A549 (cell line): Measurements from ENCODE around the gene RPH3AL. TPM values are rescaled to one million over a fixed set of nuclear protein-coding genes. Genes with fewer than 3 reads are reported as not detected.
A peak's percentile ranks its signal among the peaks of the same experiment; 100 is the strongest.
"Not testable (repeated sequence)": the region's sequence is repeated elsewhere in the genome, so short reads cannot be mapped to it uniquely, and the experiment has no call there.

ENCODE experiments used
- ATAC-seq, 2 experiments: fragments of 200-7000 bp in 1 of 2; fragments of >200 bp in 1 of 2; cut with Nextera tagmentation in 1 of 2; cut with Tn5 transposase in 1 of 2; 3 replicates each; pipeline versions ENCODE4 v1.8.0 to v1.9.1; 2018 to 2020; ENCODE audit warnings: mild to moderate bottlenecking in 1 of 2, moderate library complexity in 1 of 2
- CTCF ChIA-PET: fragments of 300-600 bp; sonication (Branson Sonifier 250); formaldehyde crosslinking; extraction: SDS; loops from one replicate; lab custom pipeline; 2021; ENCODE audit warnings: antibody characterized with exemption, inconsistent platforms; lab: Yijun Ruan, JAX
- POLR2A ChIA-PET: fragments of 350-600 bp; formaldehyde crosslinking; extraction: SDS; loops from one replicate; lab custom pipeline; 2021; ENCODE audit warnings: antibody characterized with exemption, inconsistent platforms; lab: Yijun Ruan, JAX
- DNase-seq, 2 experiments: peaks; one replicate each; pipeline versions ENCODE4 v3.0.0 to v3.0.0-alpha.2; 2011 to 2016; ENCODE audit warnings: low read depth in 1 of 2, low spot score in 1 of 2
- FAIRE-seq: peaks from 2 replicates; lab custom pipeline; 2011; peaks lifted over from hg19 to GRCh38; lab: Jason Lieb, UNC
- H3K27ac ChIP-seq, 2 experiments: fragments of >200 bp; sonication (Bioruptor Twin); formaldehyde crosslinking; 3 replicates each; pipeline ENCODE4 v1.5.1; 2016 to 2017
- H3K4me1 ChIP-seq: fragments of >200 bp; sonication (Bioruptor Twin); formaldehyde crosslinking; 3 replicates; pipeline ENCODE4 v1.6.1; 2016
- H3K4me2 ChIP-seq: fragments of >200 bp; sonication (Bioruptor Twin); formaldehyde crosslinking; 3 replicates; pipeline ENCODE4 v1.6.1; 2016
- H3K4me3 ChIP-seq: fragments of >200 bp; sonication (Bioruptor Twin); formaldehyde crosslinking; 3 replicates; pipeline ENCODE4 v1.5.1; 2016
- H3K9me3 ChIP-seq: fragments of >200 bp; sonication (Bioruptor Twin); formaldehyde crosslinking; 3 replicates; pipeline ENCODE4 v1.6.1; 2016
- EHF ChIP-seq: fragments of 250-450 bp; sonication (Bioruptor Pico); IDR thresholded peaks from 2 replicates; pipeline ENCODE4 v1.5.0; 2020; ENCODE audit warnings: mild to moderate bottlenecking
- EHMT2 ChIP-seq: fragments of 200-600 bp; sonication (generic); IDR thresholded peaks from 2 replicates; pipeline ENCODE4 v1.6.1; 2016; ENCODE audit warnings: antibody characterized with exemption, low read depth, mild to moderate bottlenecking, moderate library complexity
- FOSL2 ChIP-seq, 2 experiments: fragments of 450-650 bp in 1 of 2; fragments of >200 bp in 1 of 2; sonication (Bioruptor Twin) in 1 of 2; formaldehyde crosslinking; IDR thresholded peaks; 2 replicates each; pipeline versions ENCODE4 v1.5.0 to v1.6.1; 2016 to 2020; ENCODE audit warnings: mild to moderate bottlenecking in 1 of 2, moderate library complexity in 1 of 2
- FOXS1 ChIP-seq: fragments of 250-450 bp; sonication (Bioruptor Pico); IDR thresholded peaks from 2 replicates; pipeline ENCODE4 v1.5.0; 2020; ENCODE audit warnings: mild to moderate bottlenecking, moderate library complexity
- GATA3 ChIP-seq: IDR thresholded peaks from 2 replicates; pipeline ENCODE4 v1.6.1; 2012; ENCODE audit warnings: borderline replicate concordance
- HES2 ChIP-seq: fragments of >200 bp; sonication (Bioruptor Twin); formaldehyde crosslinking; IDR thresholded peaks from 2 replicates; pipeline ENCODE4 v1.6.1; 2016
- HEYL ChIP-seq: fragments of 250-450 bp; sonication (Bioruptor Pico); IDR thresholded peaks from 2 replicates; pipeline ENCODE4 v1.8.0; 2021; ENCODE audit warnings: mild to moderate bottlenecking, moderate library complexity
- HMGXB4 ChIP-seq: fragments of 250-450 bp; sonication (Bioruptor Pico); IDR thresholded peaks from 2 replicates; pipeline ENCODE4 v1.5.0; 2021; ENCODE audit warnings: mild to moderate bottlenecking, moderate library complexity, borderline replicate concordance
- HOXB13 ChIP-seq: fragments of 250-450 bp; sonication (Bioruptor Pico); IDR thresholded peaks from 2 replicates; pipeline ENCODE4 v1.5.0; 2020; ENCODE audit warnings: low read depth, mild to moderate bottlenecking, moderate library complexity
- JUN ChIP-seq, 2 experiments: fragments of >200 bp; sonication (Bioruptor Twin); formaldehyde crosslinking; IDR thresholded peaks; 2 replicates in 1 of 2; 3 replicates in 1 of 2; pipeline ENCODE4 v1.6.1; 2016 to 2017
- KDM1A ChIP-seq: fragments of 200-600 bp; sonication (generic); IDR thresholded peaks from 2 replicates; pipeline ENCODE4 v1.6.1; 2016; ENCODE audit warnings: low read depth, mild to moderate bottlenecking
- KDM5A ChIP-seq: fragments of 200-600 bp; sonication (generic); IDR thresholded peaks from 2 replicates; pipeline ENCODE4 v1.6.1; 2016; ENCODE audit warnings: antibody characterized with exemption, mild to moderate bottlenecking
- MAX ChIP-seq: IDR thresholded peaks from 2 replicates; pipeline ENCODE4 v1.6.1; 2012
- MYC ChIP-seq: IDR thresholded peaks from 2 replicates; pipeline ENCODE4 v1.6.1; 2012; ENCODE audit warnings: mild to moderate bottlenecking, inconsistent platforms, low read length, improper control_type of control experiment, borderline replicate concordance
- NFE2L2 ChIP-seq: fragments of 150-350 bp; conservative IDR thresholded peaks from 2 replicates; pipeline ENCODE4 v1.6.1; 2014; ENCODE audit warnings: low read length
- NPAS2 ChIP-seq: fragments of 250-450 bp; sonication (Bioruptor Pico); IDR thresholded peaks from 2 replicates; pipeline ENCODE4 v1.8.0; 2022; ENCODE audit warnings: mild to moderate bottlenecking, moderate library complexity, borderline replicate concordance
- NR3C1 ChIP-seq: fragments of >200 bp; sonication (Bioruptor Twin); formaldehyde crosslinking; IDR thresholded peaks from 3 replicates; pipeline ENCODE4 v1.6.1; 2017
- POLR2AphosphoS2 ChIP-seq: conservative IDR thresholded peaks from 2 replicates; pipeline ENCODE4 v1.6.1; 2012; ENCODE audit warnings: low read length, improper control_type of control experiment, inconsistent platforms
- RARB ChIP-seq: fragments of 250-450 bp; sonication (Bioruptor Pico); IDR thresholded peaks from 2 replicates; pipeline ENCODE4 v1.8.0; 2021; ENCODE audit warnings: mild to moderate bottlenecking, moderate library complexity
- SMC3 ChIP-seq: fragments of >200 bp; sonication (Bioruptor Twin); formaldehyde crosslinking; IDR thresholded peaks from 3 replicates; pipeline ENCODE4 v1.6.1; 2018; ENCODE audit warnings: inconsistent platforms
- USF2 ChIP-seq: fragments of 450-650 bp; IDR thresholded peaks from 2 replicates; pipeline ENCODE4 v1.6.1; 2014; ENCODE audit warnings: antibody characterized with exemption
- ZC3H11A ChIP-seq: fragments of 450-650 bp; IDR thresholded peaks from 2 replicates; pipeline ENCODE4 v1.6.1; 2014; ENCODE audit warnings: antibody characterized with exemption, mild to moderate bottlenecking
- WGBS: methylation state at CpG from one replicate; pipeline ENCODE4 v1.1.6; 2017; ENCODE audit errors: missing lambda C conversion rate; 5-methylcytosine and 5-hydroxymethylcytosine counted together
- polyA plus RNA-seq, 4 experiments: library from polyadenylated mRNA; depleted of rRNA in 3 of 4; stranded (reverse); fragments of >200 nt; fragmentation: RNase III in 1 of 4; extraction: RNeasy Plus Mini Kit Qiagen cat#74134 plus additional on column Dnase treatment in 1 of 4; gene quantifications; 2 replicates in 3 of 4; 3 replicates in 1 of 4; pipeline ENCODE4 v1.2.3, GENCODE V29; 2011 to 2017

Gene RPH3AL
- polyA plus RNA-seq, 2 of the 4 experiments (the other 2 are of a cell fraction) = 23.3 to 31.1 TPM

GRCh38 chr17:278055-278675 lies 74.4 kb downstream of the RPH3AL start:
- POLR2A ChIA-PET = interaction anchor here (1.1 kb wide), 1 partner anchor 9 kb away, joined by 3 read pairs; no protein-coding TSS in a partner anchor

GRCh38 chr17:274902-275301 lies 77.7 kb downstream of the RPH3AL start:
- H3K4me1 ChIP-seq = 0 out of 3 replicates have a peak, but pooled peaks cover 4% of the 10 kb centered on the region
- no peak overlapping the region for H3K27ac ChIP-seq
- H3K4me3 ChIP-seq = no peak overlapping the region
- no peak overlapping the region for H3K4me2 ChIP-seq
- no peak for DNase-seq
- TF ChIP-seq JUN (IDR thresholded peaks at IDR 0.05) (no peak), HEYL (no peak), RARB (CRISPR knock-in tag) (no peak), MAX (no peak)
- TF ChIP-seq, all 56 proteins: peak for 0
- WGBS = 95% methylated on average over 5 of the region's 5 CpGs
- H3K9me3 ChIP-seq = no peaks in the 10 kb centered on the region
- FAIRE-seq (no peak), ATAC-seq (no peak)
- ChIA-PET CTCF (interaction anchor here (1.0 kb wide), 1 partner anchor 26 kb away, joined by 4 read pairs; no protein-coding TSS in a partner anchor), POLR2A (no interaction called here)

More at GRCh38 chr17:278055-278675, 74.4 kb downstream of the RPH3AL start:
- H3K4me2 ChIP-seq = no peak overlapping the region
- peaks cover 11% of the 10 kb centered on the region; the same call in 1 of the 3 replicates for H3K4me1 ChIP-seq
- CTCF ChIA-PET = interaction anchor here (2.3 kb wide), 1 partner anchor 15 kb away, joined by 7 read pairs; no protein-coding TSS in a partner anchor
- DNase-seq (no peak), ATAC-seq (no peak), FAIRE-seq (no peak)
- no peaks in the 10 kb centered on the region for H3K9me3 ChIP-seq
- no peak overlapping the region for H3K4me3 ChIP-seq
- no peak for TF ChIP-seq FOXS1 (CRISPR knock-in tag)
- no peak for TF ChIP-seq SMC3
- TF ChIP-seq HES2 = no peak
- no peak for TF ChIP-seq EHF (CRISPR knock-in tag)
- TF ChIP-seq EHMT2 = no peak
- no peak for TF ChIP-seq KDM1A
- no peak for TF ChIP-seq USF2
- TF ChIP-seq KDM5A = no peak
- TF ChIP-seq NPAS2 (CRISPR knock-in tag) = no peak
- no peak for TF ChIP-seq HOXB13 (CRISPR knock-in tag)
- no peak for TF ChIP-seq NR3C1
- no peak for TF ChIP-seq GATA3
- no peak for TF ChIP-seq HMGXB4
- no peak for TF ChIP-seq POLR2AphosphoS2
- TF ChIP-seq MYC = no peak
- 85% methylated on average over 12 of the region's 12 CpGs for WGBS
- no peak overlapping the region for H3K27ac ChIP-seq

- ChIA-PET CTCF (no interaction called here), POLR2A (no interaction called here)
- DNase-seq = no peak
- no peak for TF ChIP-seq FOSL2 (IDR thresholded peaks at IDR 0.05)
- TF ChIP-seq FOSL2 (CRISPR knock-in tag; IDR thresholded peaks at IDR 0.05) = 0 out of 2 replicates have a peak, but pooled peaks have one; percentile 13
- TF ChIP-seq NFE2L2 = no peak
- TF ChIP-seq ZC3H11A = no peak
- Histone ChIP-seq H3K27ac (no peak overlapping the region), H3K4me3 (no peak overlapping the region), H3K4me1 (0 out of 3 replicates have a peak, but pooled peaks cover 4% of the 10 kb centered on the region), H3K4me2 (no peak overlapping the region), H3K9me3 (no peaks in the 10 kb centered on the region)
- no peak for FAIRE-seq
- ATAC-seq = peak in 1 of 2 experiments; percentile 42; a peak in 1 of 6 replicates
- WGBS = 90% methylated on average over 26 of the region's 28 CpGs
Observed at GRCh38 chr17:273981-274832, 78.4 kb downstream of the RPH3AL start.

GRCh38 chr17:272856-273255 lies 79.8 kb downstream of the RPH3AL start:
- ATAC-seq, H3K4me2 ChIP-seq, FAIRE-seq, DNase-seq, H3K9me3 ChIP-seq, POLR2A ChIA-PET, H3K27ac ChIP-seq, H3K4me1 ChIP-seq, H3K4me3 ChIP-seq, CTCF ChIA-PET: not testable (repeated sequence)
- 84% methylated on average over 7 of the region's 26 CpGs for WGBS

- H3K27ac ChIP-seq, H3K9me3 ChIP-seq, POLR2A ChIA-PET, CTCF ChIA-PET, FAIRE-seq, H3K4me1 ChIP-seq, H3K4me2 ChIP-seq, ATAC-seq, DNase-seq, H3K4me3 ChIP-seq: not testable (repeated sequence)
- 88% methylated on average over 4 of the region's 4 CpGs for WGBS
Observed at GRCh38 chr17:271928-272623, 80.5 kb downstream of the RPH3AL start.
